HepG2 (cell line): Measurements from ENCODE around the gene RPL27A. TPM values are rescaled to one million over a fixed set of nuclear protein-coding genes. Genes with fewer than 3 reads are reported as not detected.

Source experiments
- BRF2 ChIP-seq: sonication (generic); formaldehyde crosslinking; IDR thresholded peaks from 2 replicates; pipeline ENCODE4 v1.8.1; 2022; ENCODE audit warnings: mild to moderate bottlenecking, missing genetic modification reagents
- CTCF ChIP-seq: sonication (generic); formaldehyde crosslinking; IDR thresholded peaks from 2 replicates; pipeline ENCODE4 v1.5.0; 2020; ENCODE audit warnings: mild to moderate bottlenecking, missing genetic modification reagents, moderate library complexity
- HOXD1 ChIP-seq: sonication (generic); formaldehyde crosslinking; IDR thresholded peaks from 2 replicates; pipeline ENCODE4 v1.5.0; 2020; ENCODE audit warnings: missing genetic modification reagents
- MYNN ChIP-seq: sonication (generic); formaldehyde crosslinking; IDR thresholded peaks from 2 replicates; pipeline ENCODE4 v1.4.0; 2020; ENCODE audit warnings: mild to moderate bottlenecking, low read depth, missing genetic modification reagents
- RFX1 ChIP-seq: fragments of 450-650 bp; IDR thresholded peaks from 2 replicates; pipeline ENCODE4 v1.6.1; 2017
- RFX5 ChIP-seq: IDR thresholded peaks from 2 replicates; pipeline ENCODE4 v1.6.1; 2011; ENCODE audit warnings: low read depth, low read length, improper control_type of control experiment
- STAT5B ChIP-seq: sonication (generic); formaldehyde crosslinking; IDR thresholded peaks from 2 replicates; pipeline ENCODE4 v1.4.0; 2020; ENCODE audit warnings: missing genetic modification reagents
- TCF7L2 ChIP-seq: IDR thresholded peaks from 2 replicates; pipeline ENCODE4 v1.6.1; 2011; ENCODE audit warnings: mild to moderate bottlenecking, low read depth, low read length, moderate library complexity
- ZBTB7A ChIP-seq: sonication (generic); formaldehyde crosslinking; IDR thresholded peaks from 2 replicates; pipeline ENCODE4 v1.8.0; 2022; ENCODE audit warnings: mild to moderate bottlenecking, missing genetic modification reagents
- ZNF138 ChIP-seq: sonication (generic); formaldehyde crosslinking; IDR thresholded peaks from 2 replicates; pipeline ENCODE4 v1.5.0; 2020; ENCODE audit warnings: mild to moderate bottlenecking, low read depth, missing genetic modification reagents
- ZNF552 ChIP-seq: sonication (generic); formaldehyde crosslinking; IDR thresholded peaks from 2 replicates; pipeline ENCODE4 v1.9.0; 2022; ENCODE audit warnings: missing genetic modification reagents, mild to moderate bottlenecking, borderline replicate concordance
- ZNF607 ChIP-seq: sonication (generic); formaldehyde crosslinking; IDR thresholded peaks from 2 replicates; pipeline ENCODE4 v1.5.1; 2020; ENCODE audit warnings: missing genetic modification reagents, mild to moderate bottlenecking, borderline replicate concordance
- ZNF746 ChIP-seq: sonication (generic); formaldehyde crosslinking; IDR thresholded peaks from 2 replicates; pipeline ENCODE4 v1.8.0; 2022; ENCODE audit warnings: mild to moderate bottlenecking, missing genetic modification reagents
- ZNF782 ChIP-seq: sonication (generic); formaldehyde crosslinking; IDR thresholded peaks from 2 replicates; pipeline ENCODE4 v1.4.0; 2020; ENCODE audit warnings: missing genetic modification reagents, mild to moderate bottlenecking, borderline replicate concordance
- ZNF883 ChIP-seq: sonication (generic); formaldehyde crosslinking; IDR thresholded peaks from 2 replicates; pipeline ENCODE4 v1.5.1; 2020; ENCODE audit warnings: mild to moderate bottlenecking, missing genetic modification reagents; ENCODE audit errors: not compliant biosample characterization
- polyA plus RNA-seq, 8 experiments: library from polyadenylated mRNA; depleted of rRNA in 3 of 8; stranded (reverse) in 7 of 8; unstranded in 1 of 8; fragments of >200 nt; fragmentation: Illumina TruSeq in 4 of 8; extraction: Trizol in 4 of 8; gene quantifications; 2 replicates each; pipeline versions ENCODE4 v1.2.1 to v1.2.3, GENCODE V29; 2011 to 2016; ENCODE audit warnings: low read depth in 4 of 8, missing spikeins in 1 of 8, mixed read lengths in 1 of 8; ENCODE audit not compliant: insufficient read depth in 1 of 8
- total RNA-seq, 5 experiments: library from RNA; depleted of rRNA; stranded (reverse); fragments of >200 nt; fragmentation: Illumina TruSeq; extraction: Trizol; gene quantifications; 2 replicates each; pipeline ENCODE4 v1.2.3, GENCODE V29; 2016; ENCODE audit warnings: low read depth in 1 of 5

The RPL27A gene
- total and polyA plus RNA-seq, 2 of the 13 experiments (the other 11 are each of a cell fraction or from before 2014, with no cell fraction given): 1,531 to 2,153 TPM

GRCh38 chr11:8717544-8717875 lies 34.9 kb downstream of the RPL27A start (continued):
- TF ChIP-seq ZNF607 (0 out of 2 replicates have a peak, but pooled peaks have one; percentile 40), HOXD1 (CRISPR knock-in tag) (no peak), RFX5 (no peak), ZNF883 (no peak), ZNF746 (no peak), ZNF782 (CRISPR knock-in tag) (no peak), ZNF552 (CRISPR knock-in tag) (no peak), ZNF138 (no peak), STAT5B (CRISPR knock-in tag) (no peak), ZBTB7A (CRISPR knock-in tag) (no peak), BRF2 (CRISPR knock-in tag) (no peak), TCF7L2 (no peak), MYNN (CRISPR knock-in tag) (no peak), RFX1 (no peak), CTCF (CRISPR knock-in tag) (no peak)
